Endothelial cell of umbilical vein (primary cell): ENCODE results near the gene TOMM40L. TPM values are rescaled to one million over a fixed set of nuclear protein-coding genes. Genes with fewer than 3 reads are reported as not detected.

ENCODE experiments used
- BruUV-seq: library from RNA; stranded (reverse); fragments of 400-500 nt; replicated peaks from 2 replicates; lab custom pipeline; 2021; lab: Mats Ljungman, UMichigan
- CTCF ChIA-PET: fragments of 300-600, 350-600 bp; sonication (Branson Sonifier 250); formaldehyde crosslinking; loops from one replicate; lab custom pipeline; 2021; ENCODE audit warnings: antibody characterized with exemption, inconsistent platforms; lab: Charles Lee
- POLR2A ChIA-PET: fragments of 300-600, 350-600 bp; sonication (Branson Sonifier 250); formaldehyde crosslinking; loops from one replicate; lab custom pipeline; 2021; ENCODE audit warnings: antibody characterized with exemption, inconsistent platforms; lab: Charles Lee
- DNase-seq: peaks from one replicate; pipeline ENCODE4 v3.0.0-alpha.2; 2011; ENCODE audit warnings: low read depth, low spot score
- FAIRE-seq: peaks from 2 replicates; lab custom pipeline; 2011; peaks lifted over from hg19 to GRCh38; lab: Jason Lieb, UNC
- H2AFZ ChIP-seq: 2 replicates; pipeline ENCODE4 v1.6.0; 2012; ENCODE audit warnings: low read depth, low read length, control low read depth, inconsistent platforms
- H3K27ac ChIP-seq: 2 replicates; pipeline ENCODE4 v1.5.1; 2011; ENCODE audit warnings: low read depth, mild to moderate bottlenecking, control low read depth, low read length, moderate library complexity; ENCODE audit not compliant: insufficient read depth
- H3K27me3 ChIP-seq, 2 experiments: 2 replicates each; pipeline versions ENCODE4 v1.6.0 to v1.6.1; 2011; ENCODE audit warnings: low read length in 2 of 2, mixed read lengths in 1 of 2; ENCODE audit not compliant: control insufficient read depth in 2 of 2, insufficient read depth in 2 of 2
- H3K36me3 ChIP-seq, 2 experiments: 2 replicates in 1 of 2; 3 replicates in 1 of 2; pipeline ENCODE4 v1.5.1; 2011; ENCODE audit warnings: low read length in 2 of 2, mild to moderate bottlenecking in 1 of 2, moderate library complexity in 1 of 2; ENCODE audit not compliant: control insufficient read depth in 2 of 2, insufficient read depth in 2 of 2; ENCODE audit errors: extremely low read depth in 1 of 2
- H3K4me1 ChIP-seq: 3 replicates; pipeline ENCODE4 v1.5.1; 2011; ENCODE audit warnings: mild to moderate bottlenecking, low read length; ENCODE audit not compliant: control insufficient read depth, insufficient read depth; ENCODE audit errors: extremely low read depth
- H3K4me2 ChIP-seq: 2 replicates; pipeline ENCODE4 v1.6.1; 2011; ENCODE audit warnings: low read length, control low read depth, mixed read lengths; ENCODE audit not compliant: insufficient read depth
- H3K4me3 ChIP-seq, 3 experiments: fragments of 200-600 bp in 1 of 3; sonication (generic), shearing (Covaris generic) in 1 of 3; replicated peaks in 1 of 3; 2 replicates each; pipeline ENCODE4 v1.5.1; 2011 to 2016; ENCODE audit warnings: control low read depth in 3 of 3, low read length in 3 of 3, mild to moderate bottlenecking in 2 of 3, inconsistent platforms in 1 of 3, low read depth in 1 of 3, moderate library complexity in 1 of 3; ENCODE audit not compliant: insufficient read depth in 1 of 3
- H3K79me2 ChIP-seq: 2 replicates; pipeline ENCODE4 v1.6.0; 2012; ENCODE audit warnings: low read length, inconsistent platforms; ENCODE audit not compliant: control insufficient read depth, insufficient read depth
- H3K9ac ChIP-seq: replicated peaks from 2 replicates; pipeline ENCODE3; 2011; ENCODE audit warnings: low read length, control low read depth; ENCODE audit not compliant: insufficient read depth; ENCODE audit errors: extremely low read depth
- H3K9me1 ChIP-seq: replicated peaks from 3 replicates; pipeline ENCODE4 v1.6.0; 2011; ENCODE audit warnings: mild to moderate bottlenecking, low read length; ENCODE audit not compliant: control insufficient read depth, insufficient read depth; ENCODE audit errors: extremely low read depth
- H3K9me3 ChIP-seq: replicated peaks from 2 replicates; pipeline ENCODE4 v1.5.1; 2012; ENCODE audit warnings: low read length, inconsistent platforms; ENCODE audit not compliant: control insufficient read depth, insufficient read depth
- H4K20me1 ChIP-seq: replicated peaks from 2 replicates; pipeline ENCODE3; 2011; ENCODE audit warnings: mild to moderate bottlenecking, low read length; ENCODE audit not compliant: control insufficient read depth, insufficient read depth; ENCODE audit errors: extremely low read depth
- FOS ChIP-seq: IDR thresholded peaks from 2 replicates; pipeline ENCODE4 v1.6.1; 2011; ENCODE audit warnings: mild to moderate bottlenecking, low read length, moderate library complexity, borderline replicate concordance; ENCODE audit not compliant: insufficient read depth
- JUN ChIP-seq: IDR thresholded peaks from 2 replicates; pipeline ENCODE4 v1.6.1; 2011; ENCODE audit warnings: borderline replicate concordance, low read depth; ENCODE audit not compliant: insufficient read length, insufficient read depth
- MYC ChIP-seq: IDR thresholded peaks from one replicate; pipeline ENCODE4 v1.6.1; 2011; ENCODE audit warnings: mild to moderate bottlenecking, low read depth, low read length
- POLR2A ChIP-seq: IDR thresholded peaks from 2 replicates; pipeline ENCODE4 v1.6.1; 2012; ENCODE audit warnings: low read depth, mild to moderate bottlenecking, control low read depth, low read length
- POLR2AphosphoS5 ChIP-seq: IDR thresholded peaks from 2 replicates; pipeline ENCODE4 v1.6.1; 2012; ENCODE audit warnings: low read depth, mild to moderate bottlenecking, control low read depth, low read length, moderate library complexity; ENCODE audit not compliant: insufficient read depth
- dilution Hi-C: fragments of 300-500 bp; cut with MboI; formaldehyde crosslinking; loops from one replicate; pipeline ENCODE4 v1.15.0; 2019; ENCODE audit warnings: low sequenced_read_pairs; ENCODE audit not compliant: extremely low pct_ligation_motif_present
- intact Hi-C: fragments of 100-400 bp; cut with micrococcal nuclease; formaldehyde crosslinking; loops from one replicate; pipeline ENCODE4 v1.10.0; 2022
- polyA plus RNA-seq, 4 experiments: library from polyadenylated mRNA; depleted of rRNA in 3 of 4; stranded (reverse) in 3 of 4; unstranded in 1 of 4; fragments of >200 nt; gene quantifications; 2 replicates each; pipeline versions ENCODE4 v1.2.1 to v1.2.3, GENCODE V29; 2011 to 2012; ENCODE audit warnings: missing spikeins in 1 of 4
- total RNA-seq: library from RNA; stranded (reverse); gene quantifications from 2 replicates; pipeline ENCODE4 v1.2.3, GENCODE V29; 2021

Gene TOMM40L
- total and polyA plus RNA-seq, 2 donors (not counting 3 experiments of a cell fraction or from before 2014, with no cell fraction given), result 18.6 to 18.7 TPM

DNA sequence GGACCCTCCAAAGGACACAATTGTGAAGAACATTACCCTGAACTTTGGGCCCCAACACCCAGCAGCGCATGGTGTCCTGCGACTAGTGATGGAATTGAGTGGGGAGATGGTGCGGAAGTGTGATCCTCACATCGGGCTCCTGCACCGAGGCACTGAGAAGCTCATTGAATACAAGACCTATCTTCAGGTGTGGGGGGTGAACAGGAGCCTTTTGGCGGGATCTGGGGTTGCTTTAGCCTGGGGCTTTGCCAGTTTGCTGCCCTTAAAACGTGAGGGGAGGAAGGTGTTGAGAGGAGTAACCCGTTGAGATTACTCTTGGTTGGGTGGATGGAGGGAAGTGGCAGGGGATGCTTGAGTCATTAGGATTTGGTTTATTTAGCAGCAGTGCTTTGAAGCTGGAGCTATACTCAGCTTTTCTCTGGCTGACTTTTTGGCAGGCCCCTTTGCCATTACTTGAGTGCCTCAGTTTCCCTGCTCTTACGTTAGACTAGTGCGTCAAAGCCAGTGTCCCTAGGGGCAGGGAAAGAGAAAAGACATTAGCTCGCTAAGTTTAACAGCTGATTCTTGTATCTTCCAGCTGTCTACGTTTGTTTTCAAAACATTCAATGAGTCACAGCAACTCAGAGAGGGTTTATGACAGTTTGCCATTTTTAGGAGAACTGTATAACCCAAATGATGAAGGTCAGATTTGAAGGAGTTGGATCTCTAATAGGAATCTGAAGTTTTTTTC is 19.3 kb upstream of the TOMM40L start:
- FAIRE-seq, result no peak
- Histone ChIP-seq H3K4me3 (no peak overlapping the region), H3K9me3 (no peaks in the 10 kb centered on the region), H3K79me2 (peaks cover 36% of the 10 kb centered on the region), H3K4me1 (peaks cover 20% of the 10 kb centered on the region), H4K20me1 (no peaks in the 10 kb centered on the region), H3K9ac (no peak overlapping the region), H3K27ac (peak overlapping the region; percentile 35), H3K27me3 (no peaks in the 10 kb centered on the region), H3K4me2 (no peak overlapping the region), H3K36me3 (peaks cover 19 to 29% of the 10 kb centered on the region in 2 experiments), H2AFZ (no peak overlapping the region), H3K9me1 (no peaks in the 10 kb centered on the region)
- DNase-seq, result no peak
- intact Hi-C loops (no loop called here), dilution Hi-C loops (no loop called here)
- ChIA-PET POLR2A (interaction anchor here (0.5 to 0.6 kb wide), 2 partner anchors 11 to 15 kb away, joined by 3 to 4 read pairs; no protein-coding TSS in a partner anchor), CTCF (interaction anchor here (0.7 to 5.1 kb wide), 12 partner anchors 8 to 178 kb away, joined by 3 to 28 read pairs (median 4); partner anchors contain the start of genes ADAMTS4, FCER1G and TOMM40L)
- no TSS peak for BruUV-seq
- peak; percentile 22 for TF ChIP-seq FOS
- TF ChIP-seq JUN, result no peak

DNA sequence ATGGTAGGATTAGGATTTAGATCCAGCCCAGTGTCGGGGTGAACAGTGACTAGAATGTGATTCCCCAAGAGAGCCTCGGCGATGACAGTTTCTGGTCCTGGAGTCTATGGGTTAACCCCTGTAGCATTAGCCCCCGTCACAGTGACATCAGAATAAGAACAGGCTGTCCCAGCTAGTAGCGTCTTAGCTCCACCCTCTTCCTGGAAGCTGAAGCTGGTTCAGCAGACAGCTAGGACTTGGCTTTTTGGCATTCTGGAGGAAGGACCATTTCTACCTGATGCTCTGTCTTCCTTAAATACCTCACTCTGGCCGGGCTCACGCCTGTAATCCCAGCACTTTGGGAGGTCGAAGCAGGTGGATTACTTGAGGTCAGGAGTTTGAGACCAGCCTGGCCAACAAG is 18.7 kb upstream of the TOMM40L start:
- H3K36me3 ChIP-seq, result peaks cover 21 to 34% of the 10 kb centered on the region in 2 experiments
- CTCF ChIA-PET, result interaction anchor here (0.8 to 3.5 kb wide), 9 partner anchors 8 to 175 kb away, joined by 3 to 20 read pairs (median 4); partner anchors contain the start of genes ADAMTS4, FCER1G and TOMM40L
- POLR2A ChIA-PET, result no interaction called here
- peaks cover 36% of the 10 kb centered on the region for H3K79me2 ChIP-seq
- FAIRE-seq (no peak), DNase-seq (no peak)
- peaks cover 17% of the 10 kb centered on the region for H3K4me1 ChIP-seq
- no peak overlapping the region for H3K4me3 ChIP-seq
- H3K27ac ChIP-seq, result peak overlapping the region; percentile 35
- H3K27me3 ChIP-seq, result no peaks in the 10 kb centered on the region
- no peaks in the 10 kb centered on the region for H3K9me1 ChIP-seq
- dilution Hi-C loops (no loop called here), intact Hi-C loops (no loop called here)
- no peak for TF ChIP-seq JUN
- no peak for TF ChIP-seq POLR2AphosphoS5
- no peak for TF ChIP-seq MYC
- TF ChIP-seq POLR2A, result no peak
- H4K20me1 ChIP-seq, result no peaks in the 10 kb centered on the region
- H3K9me3 ChIP-seq, result no peaks in the 10 kb centered on the region
- no peak overlapping the region for H3K9ac ChIP-seq
- no TSS peak for BruUV-seq
- H2AFZ ChIP-seq, result no peak overlapping the region
- H3K4me2 ChIP-seq, result no peak overlapping the region
